ENCODE data around the gene RASGRP3.

Gene RASGRP3

GRCh38 chr2:33588232-33588631 lies 111.8 kb downstream of the RASGRP3 start:
- no peak for DNase-seq

- DNase-seq = no peak
Measured at GRCh38 chr2:33589444-33589843, 113.0 kb downstream of the RASGRP3 start.

- DNase-seq = no peak
Measured at GRCh38 chr2:33595385-33595784, 118.9 kb downstream of the RASGRP3 start.

- DNase-seq = no peak
Measured at GRCh38 chr2:33597026-33597425, 120.6 kb downstream of the RASGRP3 start.

GRCh38 chr2:33598561-33599174 lies 122.2 kb downstream of the RASGRP3 start:
- DNase-seq = peak; percentile 51

GRCh38 chr2:33599175-33599942 lies 122.9 kb downstream of the RASGRP3 start, which contains the start of gene FAM98A:
Gene FAM98A, minus strand, starts transcription at chr2:33599299. Its CDS starts 78 bp downstream, at chr2:33599221.
- peak; percentile 100 for DNase-seq

- no peak for DNase-seq
Measured at GRCh38 chr2:33599943-33600192, 123.4 kb downstream of the RASGRP3 start.

- DNase-seq = no peak
Measured at GRCh38 chr2:33602201-33602830, 125.9 kb downstream of the RASGRP3 start.

GRCh38 chr2:33603416-33603815 lies 127.0 kb downstream of the RASGRP3 start:
- no peak for DNase-seq

GRCh38 chr2:33605056-33605455 lies 128.6 kb downstream of the RASGRP3 start:
- DNase-seq = no peak

- DNase-seq = no peak
Measured at GRCh38 chr2:33606100-33606499, 129.7 kb downstream of the RASGRP3 start.

- no peak for DNase-seq
Measured at GRCh38 chr2:33606622-33607021, 130.2 kb downstream of the RASGRP3 start.

GRCh38 chr2:33607251-33607721 lies 130.8 kb downstream of the RASGRP3 start:
- DNase-seq = no peak

GRCh38 chr2:33607905-33608304 lies 131.5 kb downstream of the RASGRP3 start:
- DNase-seq = no peak

- DNase-seq = no peak
Measured at GRCh38 chr2:33614190-33614589, 137.7 kb downstream of the RASGRP3 start.
